Activated B cell treated with CpG ODN at 0.5 μM for 24 hours (primary cell): ENCODE measurements around the gene TMA7. TPM values are rescaled to one million over a fixed set of nuclear protein-coding genes. Genes with fewer than 3 reads are reported as not detected.

ENCODE experiments used
- ATAC-seq: fragments of 200-7000 bp; cut with Tn5 transposase; one replicate; pipeline ENCODE4 v1.10.0; 2021; ENCODE audit warnings: low read depth, mild to moderate bottlenecking, moderate library complexity
- CTCF ChIA-PET: fragments of 350-600 bp; sonication (Branson Sonifier 250); formaldehyde crosslinking; loops from one replicate; lab custom pipeline; 2021; ENCODE audit warnings: antibody characterized with exemption; lab: Charles Lee
- POLR2A ChIA-PET: fragments of 350-600 bp; sonication (Branson Sonifier 250); formaldehyde crosslinking; loops from one replicate; lab custom pipeline; 2021; ENCODE audit warnings: antibody characterized with exemption; lab: Charles Lee
- DNase-seq: peaks from one replicate; pipeline ENCODE4 v3.0.0; 2022
- H3K27ac Mint-ChIP-seq: one replicate; pipeline ENCODE4 v1.8.0; 2020; ENCODE audit warnings: mixed read lengths
- H3K27me3 Mint-ChIP-seq: one replicate; pipeline ENCODE4 v1.8.0; 2021; ENCODE audit warnings: mixed read lengths
- H3K36me3 Mint-ChIP-seq: one replicate; pipeline ENCODE4 v1.8.0; 2021; ENCODE audit warnings: low read depth, mixed read lengths
- H3K4me1 Mint-ChIP-seq: one replicate; pipeline ENCODE4 v1.8.0; 2021; ENCODE audit warnings: mixed read lengths
- H3K4me3 Mint-ChIP-seq: one replicate; pipeline ENCODE4 v1.8.0; 2020; ENCODE audit warnings: mild to moderate bottlenecking, mixed read lengths
- H3K9me3 Mint-ChIP-seq: one replicate; pipeline ENCODE4 v1.8.0; 2020; ENCODE audit warnings: mixed read lengths
- CTCF ChIP-seq: fragments of 200-600 bp; IDR thresholded peaks from one replicate; pipeline ENCODE4 v1.8.0; 2022; ENCODE audit warnings: antibody characterized with exemption, mild to moderate bottlenecking
- intact Hi-C: fragments of 100-400 bp; cut with micrococcal nuclease; formaldehyde crosslinking; loops from one replicate; pipeline ENCODE4 v1.15.1; 2024
- total RNA-seq: library from RNA; stranded (reverse); gene quantifications from 2 replicates; pipeline ENCODE4 v1.2.3, GENCODE V29; 2022

Gene TMA7
- total RNA-seq, 1 donor from 2014 or later = 216 TPM

- no peak for ATAC-seq
- H3K36me3 Mint-ChIP-seq = peaks cover under 1% of the 10 kb centered on the region
- DNase-seq = no peak
- ChIA-PET CTCF (interaction anchor here (0.8 kb wide), 1 partner anchor 81 kb away, joined by 3 read pairs; no protein-coding TSS in a partner anchor), POLR2A (no interaction called here)
- intact Hi-C loops = no loop called here
- no peak overlapping the region for H3K4me3 Mint-ChIP-seq
- no peaks in the 10 kb centered on the region for H3K9me3 Mint-ChIP-seq
- H3K27ac Mint-ChIP-seq = no peak overlapping the region
- peaks cover 5% of the 10 kb centered on the region for H3K4me1 Mint-ChIP-seq
- no peak for TF ChIP-seq CTCF
- H3K27me3 Mint-ChIP-seq = peaks cover 9% of the 10 kb centered on the region
These were observed 13.6 kb upstream of the TMA7 start for GRCh38 chr3:48426401-48426909.

- Mint-ChIP-seq H3K4me3 (no peak overlapping the region), H3K36me3 (peaks cover 6% of the 10 kb centered on the region), H3K9me3 (no peaks in the 10 kb centered on the region), H3K27me3 (peaks cover 9% of the 10 kb centered on the region), H3K4me1 (peaks cover 5% of the 10 kb centered on the region), H3K27ac (no peak overlapping the region)
- intact Hi-C loops = no loop called here
- DNase-seq = no peak
- no peak for TF ChIP-seq CTCF
- ChIA-PET POLR2A (no interaction called here), CTCF (interaction anchor here (0.8 kb wide), 1 partner anchor 80 kb away, joined by 3 read pairs; no protein-coding TSS in a partner anchor)
- no peak for ATAC-seq
These were observed 13.0 kb upstream of the TMA7 start for GRCh38 chr3:48426944-48427629.

- TF ChIP-seq CTCF = no peak
- ChIA-PET CTCF (no interaction called here), POLR2A (no interaction called here)
- Mint-ChIP-seq H3K9me3 (no peaks in the 10 kb centered on the region), H3K27ac (no peak overlapping the region), H3K27me3 (peaks cover 9% of the 10 kb centered on the region), H3K4me3 (peak overlapping the region; percentile 51), H3K4me1 (peaks cover 5% of the 10 kb centered on the region), H3K36me3 (peaks cover 6% of the 10 kb centered on the region)
- DNase-seq (no peak), ATAC-seq (no peak)
- intact Hi-C loops = no loop called here
These were observed 12.5 kb upstream of the TMA7 start for GRCh38 chr3:48427630-48427962.

GRCh38 chr3:48428088-48428571 is 11.9 kb upstream of the TMA7 start:
- H3K4me3 Mint-ChIP-seq = peak overlapping the region; percentile 51
- H3K4me1 Mint-ChIP-seq = peaks cover 5% of the 10 kb centered on the region
- peaks cover 9% of the 10 kb centered on the region for H3K27me3 Mint-ChIP-seq
- no peak for TF ChIP-seq CTCF
- ATAC-seq (no peak), DNase-seq (no peak)
- intact Hi-C loops = no loop called here
- ChIA-PET CTCF (no interaction called here), POLR2A (interaction anchor here (0.6 kb wide), 1 partner anchor 27 kb away, joined by 3 read pairs; no protein-coding TSS in a partner anchor)
- H3K9me3 Mint-ChIP-seq = no peaks in the 10 kb centered on the region
- peaks cover 8% of the 10 kb centered on the region for H3K36me3 Mint-ChIP-seq
- no peak overlapping the region for H3K27ac Mint-ChIP-seq

- Mint-ChIP-seq H3K36me3 (peaks cover 15% of the 10 kb centered on the region), H3K4me1 (peaks cover 5% of the 10 kb centered on the region), H3K27ac (no peak overlapping the region), H3K27me3 (peaks cover 9% of the 10 kb centered on the region), H3K4me3 (peak overlapping the region; percentile 15), H3K9me3 (no peaks in the 10 kb centered on the region)
- DNase-seq (no peak), ATAC-seq (peak; percentile 60)
- intact Hi-C loops = no loop called here
- CTCF ChIA-PET = no interaction called here
- POLR2A ChIA-PET = interaction anchor here (0.6 kb wide), 1 partner anchor 28 kb away, joined by 3 read pairs; no protein-coding TSS in a partner anchor
- TF ChIP-seq CTCF = no peak
These were observed 11.3 kb upstream of the TMA7 start for GRCh38 chr3:48428572-48429316.
